GM23338 (cell line): ENCODE results near the gene INPP4A. TPM values are rescaled to one million over a fixed set of nuclear protein-coding genes. Genes with fewer than 3 reads are reported as not detected.
A peak's percentile ranks its signal among the peaks of the same experiment; 100 is the strongest.

ENCODE experiments used
- ATAC-seq: fragments of 200-7000 bp; cut with Tn5 transposase; 3 replicates; pipeline ENCODE4 v1.9.1; 2020
- DNase-seq: peaks from one replicate; pipeline ENCODE4 v3.0.0-alpha.2; 2015; ENCODE audit warnings: low spot score
- H2AFZ ChIP-seq: fragments of 200-600 bp; sonication (generic); 2 replicates; pipeline ENCODE4 v1.8.0; 2016; ENCODE audit warnings: antibody characterized with exemption, mild to moderate bottlenecking, moderate library complexity
- H3F3A ChIP-seq: fragments of 200-600 bp; sonication (generic); replicated peaks from 2 replicates; pipeline ENCODE4 v1.8.0; 2017; ENCODE audit warnings: antibody characterized with exemption, mixed run types, low read depth
- H3K27ac ChIP-seq: fragments of 200-600 bp; sonication (generic); 2 replicates; pipeline ENCODE4 v1.6.1; 2016; ENCODE audit warnings: low read depth
- H3K27me3 ChIP-seq: fragments of 200-600 bp; sonication (generic); 2 replicates; pipeline ENCODE4 v1.8.0; 2016; ENCODE audit warnings: mild to moderate bottlenecking, mixed run types, moderate library complexity; ENCODE audit not compliant: insufficient read depth
- H3K36me3 ChIP-seq: fragments of 200-600 bp; sonication (generic); 2 replicates; pipeline ENCODE4 v1.8.0; 2016; ENCODE audit warnings: mild to moderate bottlenecking; ENCODE audit not compliant: insufficient read depth
- H3K4me1 ChIP-seq: fragments of 200-600 bp; sonication (generic); 2 replicates; pipeline ENCODE4 v1.8.0; 2016; ENCODE audit warnings: mild to moderate bottlenecking, moderate library complexity; ENCODE audit not compliant: insufficient read depth
- H3K4me2 ChIP-seq: fragments of 200-600 bp; sonication (generic); 2 replicates; pipeline ENCODE4 v1.7.1; 2017; ENCODE audit warnings: mixed run types
- H3K4me3 ChIP-seq: fragments of 200-600 bp; sonication (generic); 2 replicates; pipeline ENCODE4 v1.6.1; 2016; ENCODE audit warnings: mixed run types
- H3K79me2 ChIP-seq: fragments of 200-600 bp; sonication (generic); replicated peaks from 2 replicates; pipeline ENCODE4 v1.8.0; 2017; ENCODE audit warnings: mild to moderate bottlenecking; ENCODE audit not compliant: insufficient read depth
- H3K9me2 ChIP-seq: fragments of 200-600 bp; sonication (generic); 2 replicates; pipeline ENCODE4 v1.8.0; 2017; ENCODE audit not compliant: insufficient read depth
- H4K20me1 ChIP-seq: fragments of 200-600 bp; sonication (generic); replicated peaks from 2 replicates; pipeline ENCODE4 v1.8.0; 2017; ENCODE audit warnings: mild to moderate bottlenecking; ENCODE audit not compliant: insufficient read depth
- H3K27ac Mint-ChIP-seq: 2 replicates; pipeline ENCODE4 v1.8.0; 2020; ENCODE audit warnings: inconsistent platforms, mild to moderate bottlenecking, moderate library complexity, mixed read lengths
- H3K27me3 Mint-ChIP-seq: 3 replicates; pipeline ENCODE4 v1.8.0; 2022; ENCODE audit warnings: low read depth, mild to moderate bottlenecking, moderate library complexity, mixed read lengths, inconsistent platforms; ENCODE audit not compliant: insufficient read depth, poor library complexity
- H3K36me3 Mint-ChIP-seq: 3 replicates; pipeline ENCODE4 v1.8.0; 2021; ENCODE audit warnings: low read depth, mild to moderate bottlenecking, inconsistent platforms, moderate library complexity, mixed read lengths
- H3K4me1 Mint-ChIP-seq: 3 replicates; pipeline ENCODE4 v1.8.0; 2020; ENCODE audit warnings: mild to moderate bottlenecking, inconsistent platforms, mixed read lengths
- H3K4me3 Mint-ChIP-seq: 3 replicates; pipeline ENCODE4 v1.8.0; 2021; ENCODE audit warnings: moderate library complexity, mild to moderate bottlenecking, inconsistent platforms, mixed read lengths
- H3K9me3 Mint-ChIP-seq: 3 replicates; pipeline ENCODE4 v1.8.0; 2020; ENCODE audit warnings: moderate library complexity, mild to moderate bottlenecking, inconsistent platforms, mixed read lengths
- CREB1 ChIP-seq: fragments of 250-450 bp; sonication (Bioruptor Pico); IDR thresholded peaks from 2 replicates; pipeline ENCODE4 v1.5.0; 2020; ENCODE audit warnings: low read depth, mild to moderate bottlenecking, moderate library complexity
- CTCF ChIP-seq, 2 experiments: fragments of 200-600 bp in 1 of 2; sonication (generic) in 1 of 2; conservative IDR thresholded peaks; 2 replicates each; pipeline versions ENCODE4 v1.5.1 to v1.6.1; 2016 to 2017; ENCODE audit warnings: antibody characterized with exemption in 2 of 2, low read depth in 2 of 2, mild to moderate bottlenecking in 2 of 2, moderate library complexity in 1 of 2
- ETS1 ChIP-seq: IDR thresholded peaks from 2 replicates; pipeline ENCODE4 v1.6.1; 2016; ENCODE audit warnings: antibody characterized with exemption
- EZH2 ChIP-seq: fragments of 200-600 bp; sonication (generic); IDR thresholded peaks from one replicate; pipeline ENCODE4 v1.8.0; 2017; ENCODE audit warnings: antibody characterized with exemption, mild to moderate bottlenecking, low read depth; ENCODE audit not compliant: unreplicated experiment
- EZH2phosphoT487 ChIP-seq: fragments of 200-600 bp; sonication (generic); IDR thresholded peaks from one replicate; pipeline ENCODE4 v1.8.1; 2018; ENCODE audit warnings: antibody characterized with exemption; ENCODE audit not compliant: unreplicated experiment
- JUNB ChIP-seq: IDR thresholded peaks from one replicate; pipeline ENCODE4 v1.6.1; 2016; ENCODE audit warnings: antibody characterized with exemption; ENCODE audit not compliant: unreplicated experiment
- NANOG ChIP-seq: IDR thresholded peaks from 2 replicates; pipeline ENCODE4 v1.6.1; 2016; ENCODE audit warnings: antibody characterized with exemption, borderline replicate concordance
- ZNF114 ChIP-seq: fragments of 250-450 bp; sonication (Bioruptor Pico); IDR thresholded peaks from 2 replicates; pipeline ENCODE4 v1.5.0; 2020; ENCODE audit warnings: mild to moderate bottlenecking, moderate library complexity
- ZNF331 ChIP-seq: fragments of 250-450 bp; sonication (Bioruptor Pico); IDR thresholded peaks from 2 replicates; pipeline ENCODE4 v1.5.0; 2020; ENCODE audit warnings: low read depth, mild to moderate bottlenecking, moderate library complexity
- polyA plus RNA-seq: library from polyadenylated mRNA; unstranded; fragments of >200 nt; fragmentation: Nextera tagmentation; extraction: Ambion mirVana; gene quantifications from 2 replicates; pipeline ENCODE4 v1.2.1, GENCODE V29; 2016
- total RNA-seq: library from RNA; depleted of rRNA; stranded (reverse); fragments of >200 nt; shearing (Covaris generic); gene quantifications from 2 replicates; pipeline ENCODE4 v1.2.3, GENCODE V29; 2014
- TF ChIP-seq, protein P1 (sequence below): IDR thresholded peaks from one replicate; pipeline ENCODE4 v1.6.1; 2018; ENCODE audit warnings: antibody characterized with exemption; ENCODE audit not compliant: unreplicated experiment

Gene INPP4A
- total and polyA plus RNA-seq, 2 experiments from 2014 or later: 8.5 to 36.9 TPM

DNA sequence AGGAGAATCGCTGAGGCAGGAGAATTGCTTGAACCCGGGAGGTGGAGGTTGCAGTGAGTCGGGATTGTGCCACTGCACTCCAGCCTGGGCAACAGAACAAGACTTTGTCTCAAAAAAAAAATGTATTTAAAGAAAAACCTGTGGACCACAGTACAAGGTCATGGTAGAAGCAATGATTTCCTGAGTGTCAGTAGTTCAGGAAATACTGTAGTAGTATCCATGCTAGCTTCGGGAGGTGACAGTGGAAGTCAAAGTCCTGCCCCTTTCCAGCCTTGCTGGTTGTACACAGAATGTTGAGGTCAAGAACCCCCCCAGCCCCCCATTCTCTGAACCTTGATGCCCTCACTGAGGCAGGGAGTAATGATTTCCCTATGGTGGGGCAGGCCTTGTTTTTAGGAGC, 56.6 kb downstream of the INPP4A start:
- Histone ChIP-seq H3K4me3 (no peak overlapping the region), H3K4me1 (no peaks in the 10 kb centered on the region), H3K27ac (no peak overlapping the region), H3K4me2 (no peak overlapping the region), H2AFZ (no peak overlapping the region), H3F3A (no peaks in the 10 kb centered on the region), H3K9me2 (0 out of 2 replicates have a peak, but pooled peaks cover 9% of the 10 kb centered on the region), H3K79me2 (peaks cover 32% of the 10 kb centered on the region), H4K20me1 (no peaks in the 10 kb centered on the region; the same call in 1 of the 2 replicates), H3K27me3 (no peaks in the 10 kb centered on the region), H3K36me3 (0 out of 2 replicates have a peak, but pooled peaks cover 5% of the 10 kb centered on the region)
- no peak overlapping the region for H3K4me3 Mint-ChIP-seq
- H3K4me1 Mint-ChIP-seq: peaks cover 16% of the 10 kb centered on the region
- no peak overlapping the region for H3K27ac Mint-ChIP-seq
- H3K9me3 Mint-ChIP-seq: peaks cover 23% of the 10 kb centered on the region
- peaks cover 34% of the 10 kb centered on the region for H3K36me3 Mint-ChIP-seq
- no peak for TF ChIP-seq ZNF331 (CRISPR knock-in tag)
- ATAC-seq (no peak), DNase-seq (no peak)
- H3K27me3 Mint-ChIP-seq: peaks cover 2% of the 10 kb centered on the region

DNA sequence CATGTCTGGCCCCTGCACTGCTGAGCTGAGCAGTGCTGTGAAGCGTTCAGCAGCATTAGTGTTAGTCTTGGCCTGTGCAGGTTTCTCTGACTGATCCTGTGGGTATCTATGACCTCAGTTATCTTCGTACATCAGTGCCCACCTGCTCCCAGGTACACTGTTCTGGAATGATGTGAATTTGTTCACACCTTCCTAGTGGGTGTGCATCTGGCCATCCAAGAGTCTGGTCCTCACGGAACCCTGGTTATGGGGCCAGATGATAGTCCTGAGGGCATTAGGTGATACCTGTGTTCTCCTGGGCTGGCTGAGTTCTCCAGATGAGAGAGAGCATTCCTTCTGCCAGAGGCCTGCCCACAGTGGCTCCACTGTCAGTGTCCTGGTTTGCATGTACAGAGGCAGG, 57.2 kb downstream of the INPP4A start:
- Histone ChIP-seq H3K27me3 (no peaks in the 10 kb centered on the region), H3K9me2 (0 out of 2 replicates have a peak, but pooled peaks cover 9% of the 10 kb centered on the region), H3K4me2 (no peak overlapping the region), H3K36me3 (0 out of 2 replicates have a peak, but pooled peaks cover 5% of the 10 kb centered on the region), H3K27ac (no peak overlapping the region), H3K79me2 (peaks cover 34% of the 10 kb centered on the region), H3F3A (no peaks in the 10 kb centered on the region), H3K4me3 (no peak overlapping the region), H4K20me1 (no peaks in the 10 kb centered on the region; the same call in 1 of the 2 replicates), H3K4me1 (no peaks in the 10 kb centered on the region), H2AFZ (no peak overlapping the region)
- no peak overlapping the region for H3K4me3 Mint-ChIP-seq
- no peak for DNase-seq
- peaks cover 4% of the 10 kb centered on the region for H3K27me3 Mint-ChIP-seq
- H3K9me3 Mint-ChIP-seq: peaks cover 17% of the 10 kb centered on the region
- H3K4me1 Mint-ChIP-seq: peaks cover 21% of the 10 kb centered on the region
- H3K36me3 Mint-ChIP-seq: peaks cover 28% of the 10 kb centered on the region
- H3K27ac Mint-ChIP-seq: peak overlapping the region; percentile 35; the same call in 1 of the 2 replicates
- ATAC-seq: no peak
- TF ChIP-seq EZH2phosphoT487 (no peak), CTCF (conservative IDR thresholded peaks at IDR 0.05; ENCODE audit: low read depth in 2 of 2) (no peak), CREB1 (CRISPR knock-in tag) (no peak), ZNF114 (CRISPR knock-in tag) (no peak), ETS1 (no peak), EZH2 (no peak), JUNB (no peak), NANOG (no peak)
- TF ChIP-seq, protein P1, sequence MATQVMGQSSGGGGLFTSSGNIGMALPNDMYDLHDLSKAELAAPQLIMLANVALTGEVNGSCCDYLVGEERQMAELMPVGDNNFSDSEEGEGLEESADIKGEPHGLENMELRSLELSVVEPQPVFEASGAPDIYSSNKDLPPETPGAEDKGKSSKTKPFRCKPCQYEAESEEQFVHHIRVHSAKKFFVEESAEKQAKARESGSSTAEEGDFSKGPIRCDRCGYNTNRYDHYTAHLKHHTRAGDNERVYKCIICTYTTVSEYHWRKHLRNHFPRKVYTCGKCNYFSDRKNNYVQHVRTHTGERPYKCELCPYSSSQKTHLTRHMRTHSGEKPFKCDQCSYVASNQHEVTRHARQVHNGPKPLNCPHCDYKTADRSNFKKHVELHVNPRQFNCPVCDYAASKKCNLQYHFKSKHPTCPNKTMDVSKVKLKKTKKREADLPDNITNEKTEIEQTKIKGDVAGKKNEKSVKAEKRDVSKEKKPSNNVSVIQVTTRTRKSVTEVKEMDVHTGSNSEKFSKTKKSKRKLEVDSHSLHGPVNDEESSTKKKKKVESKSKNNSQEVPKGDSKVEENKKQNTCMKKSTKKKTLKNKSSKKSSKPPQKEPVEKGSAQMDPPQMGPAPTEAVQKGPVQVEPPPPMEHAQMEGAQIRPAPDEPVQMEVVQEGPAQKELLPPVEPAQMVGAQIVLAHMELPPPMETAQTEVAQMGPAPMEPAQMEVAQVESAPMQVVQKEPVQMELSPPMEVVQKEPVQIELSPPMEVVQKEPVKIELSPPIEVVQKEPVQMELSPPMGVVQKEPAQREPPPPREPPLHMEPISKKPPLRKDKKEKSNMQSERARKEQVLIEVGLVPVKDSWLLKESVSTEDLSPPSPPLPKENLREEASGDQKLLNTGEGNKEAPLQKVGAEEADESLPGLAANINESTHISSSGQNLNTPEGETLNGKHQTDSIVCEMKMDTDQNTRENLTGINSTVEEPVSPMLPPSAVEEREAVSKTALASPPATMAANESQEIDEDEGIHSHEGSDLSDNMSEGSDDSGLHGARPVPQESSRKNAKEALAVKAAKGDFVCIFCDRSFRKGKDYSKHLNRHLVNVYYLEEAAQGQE: no peak
